Measurements from ENCODE around the gene ARHGEF2. TPM values are rescaled to one million over a fixed set of nuclear protein-coding genes. Genes with fewer than 3 reads are reported as not detected.

Gene ARHGEF2
- total and polyA plus RNA-seq, 10 of the 15 experiments (the other 5 are each of a cell fraction or from before 2014, with no cell fraction given) = 8.1 to 113 (median 69.9) TPM

GRCh38 chr1:155911156-155912055 is 66.9 kb downstream of the ARHGEF2 start, which contains the start of gene RIT1 (continued):
- TF ChIP-seq IRF4 (IDR thresholded peaks at IDR 0.05; ENCODE audit: low read depth, low read length) = no peak
- TF ChIP-seq CEBPB (IDR thresholded peaks at IDR 0.05; ENCODE audit: borderline replicate concordance in 1 of 2, low read depth in 2 of 2, low read length in 2 of 2) = no peak
- peak; percentile 79; the same call in 2 of the 3 replicates for TF ChIP-seq POU2F2 (IDR thresholded peaks at IDR 0.05; ENCODE audit: borderline replicate concordance, low read depth, low read length)
- TF ChIP-seq YY1 (IDR thresholded peaks at IDR 0.05; ENCODE audit: low read depth, low read length) = peak; percentile 96
- 0 out of 2 replicates have a peak, but pooled peaks have one; percentile 29 for TF ChIP-seq BCL11A (IDR thresholded peaks at IDR 0.05; ENCODE audit: low read depth, low read length)
- TF ChIP-seq PAX5 (IDR thresholded peaks at IDR 0.05; ENCODE audit: borderline replicate concordance, low read depth, low read length) = peak; percentile 52; the same call in 1 of the 2 replicates
- 0 out of 2 replicates have a peak, but pooled peaks have one; percentile 13 for TF ChIP-seq CREM (IDR thresholded peaks at IDR 0.05; ENCODE audit: low read depth)
- no peak for TF ChIP-seq LARP7 (IDR thresholded peaks at IDR 0.05)
- no peak; the same call in 1 of the 2 replicates for TF ChIP-seq IKZF1 (conservative IDR thresholded peaks at IDR 0.05)
- TF ChIP-seq ZNF687 (IDR thresholded peaks at IDR 0.05) = peak; percentile 48
- TF ChIP-seq PKNOX1 (IDR thresholded peaks at IDR 0.05) = peak; percentile 22; the same call in 1 of the 2 replicates
- TF ChIP-seq BCL3 (IDR thresholded peaks at IDR 0.05; ENCODE audit: borderline replicate concordance, insufficient read depth, low read depth, low read length, poor library complexity, severe bottlenecking) = peak; percentile 95
- TF ChIP-seq CEBPZ (IDR thresholded peaks at IDR 0.05; ENCODE audit: low read depth, low read length) = no peak
- no peak for TF ChIP-seq KDM1A (IDR thresholded peaks at IDR 0.05; ENCODE audit: borderline replicate concordance)
- TF ChIP-seq NFIC (IDR thresholded peaks at IDR 0.05; ENCODE audit: low read depth, low read length) = peak; percentile 32; the same call in 1 of the 2 replicates
- 0 out of 2 replicates have a peak, but pooled peaks have one; percentile 5 for TF ChIP-seq RAD21 (IDR thresholded peaks at IDR 0.05; ENCODE audit: insufficient read depth, low read depth, low read length)
- no peak for TF ChIP-seq BMI1 (IDR thresholded peaks at IDR 0.05; ENCODE audit: borderline replicate concordance)
- TF ChIP-seq NR2C1 (IDR thresholded peaks at IDR 0.05) = peak; percentile 89
- peak; percentile 43; the same call in 1 of the 2 replicates for TF ChIP-seq MXI1 (IDR thresholded peaks at IDR 0.05; ENCODE audit: low read depth, low read length)
- peak; percentile 62 for TF ChIP-seq HDGF (IDR thresholded peaks at IDR 0.05)

Data from GM12878 (cell line).